Stimulated activated CD4-positive, alpha-beta T cell treated with anti-CD3 and anti-CD28 coated beads, Interleukin-4, amount 100 ng/mL, for 48 hours (primary cell): Measurements from ENCODE around the gene APOD.
A peak's percentile ranks its signal among the peaks of the same experiment; 100 is the strongest.

Experiments used
- DNase-seq, 2 donors: peaks; one replicate each; pipeline ENCODE4 v3.0.0-alpha.2; 2020; ENCODE audit warnings: low read depth in 2 of 2

Gene APOD

DNA sequence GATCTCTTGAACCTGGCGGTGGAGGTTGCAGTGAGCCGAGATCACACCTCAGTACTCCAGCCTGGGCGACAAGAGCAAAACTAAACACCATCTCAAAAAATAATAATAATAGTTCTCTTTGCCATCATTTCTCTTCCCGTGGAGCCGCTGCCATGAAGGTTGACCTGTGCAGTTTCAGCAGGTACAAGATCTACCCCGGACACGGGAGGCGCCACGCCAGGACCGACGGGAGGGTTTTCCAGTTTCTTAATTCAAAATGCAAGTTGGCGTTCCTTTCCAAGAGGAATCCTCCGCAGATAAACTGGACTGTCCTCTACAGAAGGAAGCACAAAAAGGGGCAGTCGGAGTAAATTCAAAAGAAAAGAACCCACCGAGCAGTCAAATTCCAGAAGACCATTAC, 29.3 kb downstream of the APOD start:
- DNase-seq = no peak

DNA sequence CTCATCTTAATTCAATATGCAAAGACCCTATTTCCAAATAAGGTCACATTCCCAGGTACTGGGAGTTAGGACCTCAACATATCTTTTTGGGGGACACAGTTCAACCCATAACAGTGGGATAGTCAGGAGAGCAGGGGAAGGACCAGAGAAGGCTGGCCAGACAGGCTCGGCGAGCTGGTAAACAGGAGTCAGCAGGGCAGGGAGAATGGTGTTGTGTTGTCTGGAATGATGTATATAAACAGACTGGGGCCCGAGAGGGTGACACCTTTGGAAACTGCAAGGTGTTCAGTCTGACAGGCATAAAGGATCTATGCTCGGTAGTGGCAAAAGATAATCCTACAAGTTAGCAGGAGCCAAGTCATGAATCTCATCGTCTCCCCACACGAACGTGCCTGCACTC, 30.5 kb downstream of the APOD start:
- DNase-seq = no peak

DNA sequence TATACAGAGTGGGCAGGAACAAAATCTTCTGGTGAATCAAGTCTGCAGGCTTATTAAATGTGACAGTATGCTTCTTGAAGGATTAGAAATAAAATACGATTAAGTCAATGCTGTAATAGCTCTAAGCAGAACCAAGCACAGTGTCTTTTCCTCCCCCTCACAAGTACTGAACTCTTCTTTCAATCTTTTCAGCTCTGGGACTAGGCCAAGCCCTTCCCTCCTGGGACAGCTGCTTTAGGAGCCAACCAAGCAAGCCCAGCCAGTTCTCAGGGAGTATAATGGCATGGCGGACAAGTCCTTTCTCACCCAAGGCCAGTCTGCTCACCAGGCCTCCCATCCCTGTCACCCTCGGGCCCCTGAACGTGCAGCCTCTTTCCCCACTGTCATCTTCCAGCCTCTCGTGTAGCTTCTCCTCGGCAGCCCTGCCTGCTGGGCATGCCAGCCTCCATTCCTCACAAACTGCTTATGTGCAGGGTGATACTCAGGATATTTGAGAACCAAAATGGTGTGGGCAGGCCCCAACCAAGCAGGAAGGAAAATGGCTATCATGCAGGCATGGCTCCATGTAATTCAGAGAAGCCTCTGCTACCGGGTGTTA, 32.3 kb downstream of the APOD start:
- DNase-seq = no peak

DNA sequence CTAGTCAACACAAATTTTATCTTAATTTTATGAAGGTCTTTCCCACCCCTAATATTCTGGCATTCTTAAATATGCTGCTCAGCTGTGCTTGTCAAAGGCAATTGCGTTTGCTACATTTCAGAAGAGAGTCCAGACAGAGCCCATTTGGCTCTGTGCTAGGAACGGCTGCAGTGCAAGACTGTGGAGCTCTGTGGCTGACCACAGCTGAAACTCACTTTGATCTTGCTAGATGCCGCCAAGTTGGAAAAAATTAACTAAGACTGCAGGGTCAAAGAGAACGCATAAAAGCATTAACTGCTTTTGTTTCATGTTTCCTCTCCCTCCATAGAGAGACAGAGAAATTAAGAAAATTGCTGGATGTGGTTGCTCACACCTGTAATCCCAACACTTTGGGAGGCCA, 33.0 kb downstream of the APOD start:
- DNase-seq = no peak

DNA sequence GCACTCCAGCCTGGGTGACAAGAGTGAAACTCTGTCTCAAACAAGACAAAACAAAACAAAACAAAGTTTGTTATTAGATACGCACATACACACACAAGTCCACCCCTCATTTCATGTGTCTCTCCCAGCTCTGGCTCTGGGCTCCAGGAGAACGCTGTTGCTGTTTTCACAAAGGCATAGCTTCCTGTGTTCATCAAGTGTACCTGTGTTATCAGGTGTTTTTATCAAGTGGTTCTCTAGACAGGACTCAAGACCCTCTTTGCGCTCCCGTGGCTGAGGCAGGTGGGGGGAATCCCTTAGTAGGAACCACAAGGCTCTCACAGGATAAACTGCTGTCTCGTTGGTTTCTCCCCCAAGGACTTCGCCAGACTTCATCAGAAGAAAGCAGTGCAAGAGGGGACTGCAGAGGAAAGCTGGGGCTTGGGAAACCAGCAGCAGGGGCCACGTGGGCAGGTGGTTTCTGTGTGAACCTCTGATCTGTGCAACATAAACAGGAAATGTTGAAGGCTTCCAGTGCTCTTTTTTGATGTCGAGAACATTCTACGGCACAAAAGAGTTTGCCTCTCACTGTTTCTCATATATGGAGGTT, 33.7 kb downstream of the APOD start:
- DNase-seq = peak in 1 of 2 donors; percentile 52

DNA sequence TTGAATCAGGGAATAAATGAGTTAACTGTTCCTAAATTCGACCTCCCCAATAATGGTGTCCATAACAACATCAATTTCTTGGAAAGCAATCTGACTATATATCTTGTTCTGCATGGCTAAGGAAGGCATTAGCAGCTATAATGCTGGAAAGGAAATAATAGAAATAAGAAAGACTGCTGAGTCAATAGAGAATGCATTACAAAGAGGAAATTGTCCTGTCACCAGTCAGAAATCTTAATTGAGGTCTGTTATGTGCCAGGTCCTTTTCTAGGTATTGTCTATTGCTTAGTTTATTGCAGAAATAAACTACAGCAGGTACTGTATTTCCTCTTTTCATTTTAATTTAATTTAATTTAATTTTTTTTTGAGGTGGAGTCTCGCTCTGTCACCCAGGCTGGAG, 34.8 kb downstream of the APOD start:
- DNase-seq = no peak

DNA sequence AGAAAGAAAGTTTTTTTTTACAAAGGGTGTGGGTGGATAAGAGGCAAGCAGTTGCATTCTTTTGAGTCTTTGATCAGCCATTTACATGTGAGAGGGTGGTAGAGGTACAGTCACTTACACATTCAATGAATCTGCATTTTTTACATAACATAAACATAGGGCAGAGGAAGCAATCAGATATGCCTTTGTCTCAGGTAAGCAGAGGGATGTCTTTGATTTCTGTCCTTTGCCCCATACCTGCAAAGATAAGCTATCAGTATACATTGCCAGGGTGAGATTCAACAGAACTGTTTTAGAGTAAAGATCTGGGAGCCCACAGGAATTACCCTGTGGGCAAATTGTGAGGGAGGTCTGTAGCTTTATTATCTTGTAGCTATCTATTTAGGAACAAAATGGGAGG, 35.2 kb downstream of the APOD start:
- DNase-seq = no peak

DNA sequence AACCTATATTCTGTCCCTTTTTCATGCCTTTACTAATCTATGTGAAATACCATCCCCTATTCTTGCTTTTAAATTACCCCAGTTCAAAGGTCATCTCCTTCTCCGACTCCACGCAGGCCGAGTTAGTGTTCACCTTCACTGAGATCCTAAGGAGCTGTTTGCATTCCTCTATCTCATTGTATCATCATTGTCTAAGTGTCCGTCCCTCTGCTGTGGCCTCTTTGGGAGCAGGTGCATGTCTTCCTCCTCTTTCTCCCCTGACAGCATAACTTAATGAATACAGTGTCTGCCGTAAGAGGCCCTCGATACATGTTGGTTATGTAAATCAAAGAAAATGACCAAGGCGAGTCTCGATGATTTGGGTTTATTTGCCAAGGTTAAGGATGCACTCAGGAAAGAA, 35.7 kb downstream of the APOD start:
- DNase-seq = no peak

DNA sequence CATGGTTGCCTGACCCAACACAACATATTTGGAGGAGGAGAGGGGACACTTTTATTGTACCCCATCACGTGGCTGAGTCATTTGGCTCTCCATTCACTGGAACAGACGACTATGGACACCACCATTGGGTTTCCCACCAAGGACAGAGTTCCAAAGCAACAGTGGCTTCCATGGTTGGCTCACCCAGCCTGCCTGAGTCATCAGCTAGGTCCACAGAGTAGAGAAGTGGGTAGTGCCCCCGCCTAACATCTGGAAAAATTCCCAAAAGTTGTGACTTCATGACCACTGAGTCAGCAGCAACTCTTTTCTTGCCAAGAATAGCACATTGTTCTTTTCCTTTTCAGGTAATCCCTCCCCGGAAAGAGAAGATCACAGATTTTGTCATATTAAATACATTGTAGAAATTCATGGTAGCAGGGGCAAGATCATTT, 37.6 kb downstream of the APOD start:
- DNase-seq = no peak

DNA sequence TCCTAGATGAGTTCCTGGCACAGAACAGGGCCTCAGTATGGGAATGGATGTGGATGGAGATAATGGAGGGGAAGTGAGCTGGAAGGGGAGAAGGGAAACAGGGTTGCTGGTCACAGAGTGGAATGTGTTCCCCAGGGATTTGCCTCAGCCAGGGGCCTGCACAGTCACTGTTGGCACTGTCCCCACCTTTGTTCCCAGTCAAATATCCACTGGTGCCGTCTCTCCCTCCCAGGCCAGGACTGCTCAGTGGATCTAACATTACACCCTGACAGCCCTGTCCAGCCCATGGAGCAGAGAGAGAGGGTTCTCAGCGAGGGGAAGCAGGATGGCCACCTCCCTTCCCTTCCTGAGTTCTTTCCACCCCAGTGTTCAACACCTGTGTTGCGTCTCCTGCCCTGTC, 39.1 kb downstream of the APOD start:
- no peak for DNase-seq

DNA sequence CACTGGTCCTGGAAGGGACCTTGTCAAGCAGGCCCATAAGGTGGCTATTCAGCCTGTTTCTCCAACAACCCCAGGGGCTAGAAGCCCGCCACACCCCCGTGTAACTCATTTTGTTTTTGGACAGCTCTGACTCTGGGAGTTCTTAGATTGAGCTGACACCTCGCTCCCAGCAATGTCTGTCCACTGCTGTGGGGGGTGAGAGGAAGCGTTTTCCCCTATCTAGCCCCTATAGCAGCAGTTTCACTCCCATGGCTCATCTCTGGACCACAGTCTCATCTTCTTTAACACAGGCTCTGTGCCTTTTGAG, 39.6 kb downstream of the APOD start:
- no peak for DNase-seq

DNA sequence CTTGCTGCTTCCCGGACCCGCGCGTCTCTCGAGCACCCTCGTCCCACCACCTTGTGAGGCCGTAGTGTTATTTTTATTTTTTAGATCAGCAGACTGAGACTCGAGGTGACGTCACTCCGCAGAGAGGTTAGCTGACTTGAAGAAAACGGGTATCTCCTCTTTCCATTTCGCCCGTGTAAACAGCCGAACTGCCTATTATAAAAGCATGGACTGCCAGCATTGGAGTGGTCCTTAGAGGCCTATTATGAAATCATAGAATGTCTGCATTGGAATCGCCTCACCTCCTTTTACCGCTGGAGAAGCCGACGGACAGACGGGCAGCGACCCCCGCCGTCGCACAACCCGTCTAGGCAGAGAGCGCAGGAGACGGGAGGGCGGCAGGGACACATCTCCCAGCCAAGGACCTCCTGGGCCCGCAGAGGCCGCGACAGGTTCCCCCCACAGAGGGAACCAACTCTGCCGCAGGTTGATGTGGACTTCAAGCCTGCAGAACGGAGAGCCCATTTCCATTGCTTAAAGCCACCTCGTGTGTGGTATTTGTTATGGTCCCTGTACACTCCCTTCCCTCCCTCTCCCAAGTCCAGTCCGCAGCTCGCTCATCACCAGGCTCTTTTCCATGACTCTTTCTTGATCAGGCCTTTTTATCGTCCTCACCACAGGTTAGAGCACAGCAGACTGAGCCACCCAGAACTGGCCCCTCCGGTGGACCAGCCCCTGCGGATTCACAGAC, 40.1 kb downstream of the APOD start:
- no peak for DNase-seq

DNA sequence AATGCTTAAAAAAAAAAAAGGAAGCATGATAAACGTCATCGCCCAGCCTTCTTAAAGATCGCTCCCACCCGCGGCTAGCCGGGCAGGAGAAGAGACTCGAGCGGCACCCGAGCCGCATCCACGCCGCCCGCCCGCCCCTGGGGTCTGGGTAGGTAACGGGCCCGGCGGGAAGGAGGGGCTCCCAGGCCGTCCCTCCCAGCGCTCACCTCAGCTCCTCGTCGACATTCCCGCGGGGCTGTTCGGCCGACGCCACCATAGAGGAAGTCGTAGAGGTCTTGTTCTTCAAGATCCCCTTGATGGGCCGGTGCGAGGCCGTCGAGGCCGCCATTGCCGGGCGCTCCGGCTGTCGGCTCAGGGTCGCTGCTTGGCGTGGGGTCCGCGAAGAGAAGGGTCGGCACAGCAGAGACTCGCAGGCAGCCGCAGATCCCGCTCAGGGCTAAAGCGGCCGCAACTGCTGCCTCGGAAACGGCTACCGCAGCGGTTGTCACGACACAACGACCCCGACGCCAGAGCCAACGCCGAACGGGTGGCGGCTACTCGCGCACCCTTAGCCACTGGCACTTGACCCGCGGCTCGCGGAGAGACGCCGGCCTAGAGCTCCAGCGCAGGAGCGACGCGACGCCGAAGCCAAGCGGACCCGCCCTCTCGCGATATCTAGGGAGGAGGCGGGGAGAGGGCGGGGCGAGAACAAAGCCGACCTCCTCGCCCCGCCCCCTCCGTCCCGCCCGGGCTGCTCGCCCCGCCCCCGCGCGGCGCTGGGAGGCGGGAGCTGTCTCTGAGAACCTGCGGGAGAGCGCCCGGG, 40.8 kb downstream of the APOD start, which contains the start of gene PPP1R2:
TSS of gene PPP1R2 (minus strand) at position 628 of the 802 bp plus-strand sequence. CDS start at position 328, 300 bp downstream.
- DNase-seq = peak; percentile 89 to 92

DNA sequence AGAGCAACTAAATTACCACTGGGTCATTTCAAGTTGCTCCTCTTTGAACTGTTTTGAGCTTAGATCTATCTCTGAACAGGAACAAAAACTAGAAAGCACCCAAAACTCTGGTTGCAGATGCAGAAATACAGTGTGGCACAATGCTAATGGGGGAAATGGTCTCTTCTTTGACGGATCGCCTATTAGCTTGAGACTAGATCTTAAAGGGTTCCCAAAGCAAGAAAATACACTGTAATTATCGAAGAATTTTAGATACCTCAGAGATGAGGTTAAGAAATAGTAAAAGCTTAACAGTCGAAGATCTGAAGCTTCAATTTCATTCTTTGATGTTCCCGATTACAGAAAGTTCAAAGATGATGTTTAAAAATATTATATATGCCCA, 41.4 kb downstream of the APOD start:
- DNase-seq = no peak

DNA sequence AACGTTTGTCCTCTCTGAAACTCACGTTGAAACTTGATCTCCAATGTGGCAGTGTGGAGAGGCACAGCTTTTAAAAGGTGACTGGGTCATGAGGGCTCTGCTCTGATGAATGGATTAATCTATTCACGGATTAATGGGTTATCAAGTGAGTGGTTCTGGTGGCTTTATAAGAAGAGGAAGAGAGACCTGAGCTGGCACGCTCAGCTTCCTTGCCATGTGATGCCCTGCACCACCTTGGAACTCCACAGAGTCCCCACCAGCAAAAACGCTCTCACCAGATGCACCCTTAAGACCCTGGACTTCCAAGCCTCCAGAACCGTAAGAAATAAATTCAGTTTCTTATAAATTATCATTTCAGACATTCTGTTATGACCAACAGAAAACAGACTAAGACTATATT, 43.2 kb downstream of the APOD start:
- DNase-seq = no peak

DNA sequence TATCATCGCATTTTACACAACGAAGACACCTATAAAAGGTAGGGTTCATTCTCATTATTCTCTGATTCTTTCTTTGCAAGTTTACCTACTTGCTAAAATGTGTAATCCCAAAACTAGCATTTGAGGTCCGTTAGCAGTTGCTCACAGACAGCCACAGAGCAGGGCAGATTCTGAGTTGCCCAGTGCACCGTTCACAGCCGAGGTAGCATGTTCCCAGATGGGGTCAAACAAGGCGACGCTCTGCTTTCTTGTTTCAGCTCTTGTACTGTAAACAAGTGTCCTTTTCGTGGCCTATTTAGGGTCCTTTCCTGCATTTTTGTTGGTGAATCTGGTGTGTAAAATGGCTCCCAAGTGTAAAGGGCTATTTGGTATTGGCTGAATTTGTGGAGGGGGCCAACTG, 43.7 kb downstream of the APOD start:
- DNase-seq = no peak

DNA sequence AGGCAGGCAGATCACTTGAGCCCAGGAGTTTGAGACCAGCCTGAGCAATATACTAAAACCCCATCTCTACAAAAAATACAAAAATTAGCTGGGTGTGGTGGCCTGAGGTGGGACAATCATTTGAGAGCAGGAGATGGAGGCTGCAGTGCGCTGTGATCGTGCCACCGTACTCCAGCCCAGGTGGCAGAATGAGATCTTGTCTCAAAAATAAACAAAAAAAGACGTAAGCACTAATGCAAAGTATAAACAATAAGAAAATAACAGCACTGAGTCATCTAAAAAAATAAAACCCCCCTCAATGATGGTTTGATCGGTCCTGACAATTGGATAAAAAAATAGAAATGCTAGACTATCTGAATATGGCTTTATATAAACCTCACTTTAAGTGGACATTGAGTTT, 44.3 kb downstream of the APOD start:
- no peak for DNase-seq

DNA sequence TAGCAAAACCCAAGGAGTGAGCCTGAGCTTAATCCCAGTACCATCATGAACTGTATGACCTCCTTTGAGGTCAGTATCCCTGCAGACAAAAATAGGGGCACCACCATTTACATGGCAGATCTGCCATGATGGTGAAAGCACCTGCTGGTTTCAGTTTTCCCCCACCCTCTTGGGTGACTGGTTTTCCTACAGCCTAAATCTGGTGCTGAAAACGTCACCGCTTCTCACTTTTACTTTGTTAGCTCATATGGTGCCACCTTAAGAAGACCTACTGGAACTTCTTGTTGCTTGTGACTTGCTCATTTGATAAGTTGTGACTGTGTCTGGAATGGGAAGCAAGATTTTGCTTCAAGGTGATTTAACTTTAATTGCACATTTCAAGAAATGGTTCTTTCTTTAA, 45.7 kb downstream of the APOD start:
- no peak for DNase-seq

DNA sequence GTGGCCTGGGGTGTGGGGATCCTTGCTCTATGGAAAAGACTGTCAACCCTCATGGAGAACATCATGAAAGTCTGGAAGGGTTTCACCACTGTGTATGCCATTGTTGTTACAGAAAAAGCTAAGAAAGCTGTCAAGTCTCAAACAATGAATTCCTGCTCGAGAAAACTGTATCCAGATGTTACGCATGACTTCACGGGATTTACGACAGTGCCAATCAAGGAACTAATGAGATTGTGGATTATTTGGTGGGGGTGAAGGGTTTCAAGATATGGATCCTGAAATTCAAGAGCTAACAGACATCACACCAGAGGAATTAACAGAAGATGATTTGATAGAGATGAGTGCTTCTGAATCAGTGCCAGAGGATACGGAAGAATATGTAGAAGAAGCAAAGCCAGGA, 48.4 kb downstream of the APOD start:
- DNase-seq = no peak

DNA sequence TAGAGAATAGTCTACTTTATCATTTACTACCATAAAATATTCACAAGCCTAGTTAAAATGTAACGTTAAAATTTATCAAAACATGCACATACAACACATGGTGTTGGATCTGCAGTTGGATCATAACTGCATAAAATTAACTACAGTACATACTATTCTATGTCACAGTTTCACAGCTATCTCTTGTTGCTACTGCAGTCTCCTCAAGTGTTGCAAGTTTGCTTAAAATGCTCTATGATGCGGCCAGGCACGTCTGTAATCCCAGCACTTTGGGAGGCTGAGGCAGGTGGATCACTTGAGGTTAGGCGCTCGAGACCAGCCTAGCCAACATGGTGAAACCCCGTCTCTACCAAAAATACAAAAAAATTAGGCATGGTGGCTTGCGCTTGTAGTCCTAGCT, 50.9 kb downstream of the APOD start:
- no peak for DNase-seq

DNA sequence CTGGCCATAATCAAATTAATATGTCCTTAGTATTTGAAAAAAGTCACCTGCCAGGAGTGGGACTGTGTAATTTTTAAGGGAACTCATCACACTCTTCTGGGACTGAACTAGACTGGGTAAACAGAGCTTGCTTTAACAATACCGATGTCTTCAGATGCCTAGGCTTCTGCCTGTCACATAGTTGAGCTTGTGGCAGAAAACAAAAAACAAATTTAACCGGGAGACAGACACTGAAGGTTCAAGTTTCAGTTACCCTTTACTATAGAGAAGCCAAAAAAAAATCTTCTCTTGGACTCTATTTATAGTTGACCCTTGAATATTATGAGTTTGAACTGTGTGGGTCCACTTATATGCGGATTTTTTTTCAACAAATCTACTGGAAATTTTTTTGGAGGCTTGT, 51.4 kb downstream of the APOD start:
- DNase-seq = no peak

DNA sequence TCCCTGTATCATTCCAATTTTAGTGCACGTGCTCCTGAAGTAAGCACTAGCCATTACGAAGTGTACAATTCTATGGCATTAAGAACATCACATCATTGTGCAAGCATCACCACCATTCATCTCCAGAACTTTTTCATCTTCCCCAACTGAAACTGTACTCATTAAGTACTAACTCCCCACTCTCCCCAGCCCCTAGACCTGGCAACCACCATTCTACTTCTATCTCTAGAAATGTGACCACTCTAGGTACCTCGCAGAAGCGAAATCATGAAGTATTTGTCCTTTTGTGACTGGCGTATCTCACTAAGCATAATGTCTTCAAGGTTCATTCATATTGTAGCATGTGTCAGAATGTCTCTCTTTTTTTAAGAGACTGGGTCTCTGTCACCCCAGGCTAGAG, 52.1 kb downstream of the APOD start:
- DNase-seq = no peak

DNA sequence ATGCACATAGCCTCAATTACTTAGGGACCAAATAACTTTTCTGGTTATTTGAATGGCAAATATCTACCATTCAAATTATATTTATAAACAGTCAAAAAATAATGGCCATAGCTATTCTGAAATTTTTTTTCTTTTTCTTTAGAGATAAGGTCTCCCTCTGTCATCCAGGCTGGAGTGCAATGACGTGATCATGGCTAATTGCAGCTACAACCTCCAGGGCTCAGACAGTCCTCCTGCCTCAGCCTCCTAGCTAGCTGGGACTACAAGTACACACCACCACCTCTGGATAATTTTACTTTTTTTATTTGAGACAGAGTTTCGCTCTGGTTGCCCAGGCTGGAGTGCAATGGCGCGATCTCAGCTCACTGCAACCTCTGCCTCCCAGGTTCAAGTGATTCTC, 57.2 kb downstream of the APOD start:
- DNase-seq = no peak
